Retinal pigment epithelial cell (primary cell): ENCODE measurements around the gene CRABP2.

Experiments used
- DNase-seq: peaks from one replicate; pipeline ENCODE4 v3.0.0-alpha.2; 2010; ENCODE audit warnings: low read depth
- H3K4me3 ChIP-seq: 2 replicates; pipeline ENCODE4 v1.5.1; 2011; ENCODE audit warnings: mild to moderate bottlenecking, low read length, control low read depth, moderate library complexity
- TF ChIP-seq, protein P1 (sequence below): conservative IDR thresholded peaks from 2 replicates; pipeline ENCODE4 v1.5.1; 2011; ENCODE audit warnings: low read depth, low read length, control low read depth, inconsistent platforms

CRABP2 gene

DNA sequence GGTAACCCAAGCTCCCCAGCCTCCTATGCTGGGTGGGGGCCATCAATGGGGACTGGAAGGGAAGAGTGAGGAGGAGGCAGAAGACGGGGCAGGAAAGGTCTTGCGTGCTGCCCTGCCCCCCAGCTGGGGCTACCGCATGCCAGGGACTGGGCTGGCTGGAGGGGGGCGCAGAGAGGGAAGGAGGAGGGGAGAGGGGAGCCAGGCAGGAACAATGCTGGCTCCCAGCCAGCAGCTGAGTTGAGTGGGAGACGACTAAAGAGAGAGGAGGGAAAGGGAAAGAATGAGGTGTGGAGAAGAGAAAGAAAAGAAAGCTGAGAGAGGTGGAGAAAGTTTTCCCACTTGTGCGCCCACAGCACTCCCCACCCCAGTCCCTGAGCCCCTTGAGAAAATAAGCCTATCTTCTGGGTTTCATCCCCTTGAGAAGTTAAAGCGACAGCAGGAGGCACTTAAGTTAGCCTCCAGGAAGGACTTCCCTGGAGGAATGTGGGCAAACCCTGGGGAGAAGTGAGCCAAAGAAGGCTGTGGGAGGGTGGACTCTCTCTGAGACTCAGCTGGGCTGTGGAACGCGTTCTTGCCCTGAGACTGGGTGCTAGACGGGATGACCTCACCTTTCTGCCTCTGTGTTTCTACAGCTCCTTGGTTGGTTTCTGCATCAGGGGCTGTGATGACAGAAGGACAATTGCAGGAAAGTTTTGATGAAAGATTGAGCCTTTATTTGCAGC, 15.3 kb downstream of the CRABP2 start:
- no peak for DNase-seq
- H3K4me3 ChIP-seq = peak overlapping the region; percentile 40
- TF ChIP-seq, protein P1, sequence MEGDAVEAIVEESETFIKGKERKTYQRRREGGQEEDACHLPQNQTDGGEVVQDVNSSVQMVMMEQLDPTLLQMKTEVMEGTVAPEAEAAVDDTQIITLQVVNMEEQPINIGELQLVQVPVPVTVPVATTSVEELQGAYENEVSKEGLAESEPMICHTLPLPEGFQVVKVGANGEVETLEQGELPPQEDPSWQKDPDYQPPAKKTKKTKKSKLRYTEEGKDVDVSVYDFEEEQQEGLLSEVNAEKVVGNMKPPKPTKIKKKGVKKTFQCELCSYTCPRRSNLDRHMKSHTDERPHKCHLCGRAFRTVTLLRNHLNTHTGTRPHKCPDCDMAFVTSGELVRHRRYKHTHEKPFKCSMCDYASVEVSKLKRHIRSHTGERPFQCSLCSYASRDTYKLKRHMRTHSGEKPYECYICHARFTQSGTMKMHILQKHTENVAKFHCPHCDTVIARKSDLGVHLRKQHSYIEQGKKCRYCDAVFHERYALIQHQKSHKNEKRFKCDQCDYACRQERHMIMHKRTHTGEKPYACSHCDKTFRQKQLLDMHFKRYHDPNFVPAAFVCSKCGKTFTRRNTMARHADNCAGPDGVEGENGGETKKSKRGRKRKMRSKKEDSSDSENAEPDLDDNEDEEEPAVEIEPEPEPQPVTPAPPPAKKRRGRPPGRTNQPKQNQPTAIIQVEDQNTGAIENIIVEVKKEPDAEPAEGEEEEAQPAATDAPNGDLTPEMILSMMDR = no peak

DNA sequence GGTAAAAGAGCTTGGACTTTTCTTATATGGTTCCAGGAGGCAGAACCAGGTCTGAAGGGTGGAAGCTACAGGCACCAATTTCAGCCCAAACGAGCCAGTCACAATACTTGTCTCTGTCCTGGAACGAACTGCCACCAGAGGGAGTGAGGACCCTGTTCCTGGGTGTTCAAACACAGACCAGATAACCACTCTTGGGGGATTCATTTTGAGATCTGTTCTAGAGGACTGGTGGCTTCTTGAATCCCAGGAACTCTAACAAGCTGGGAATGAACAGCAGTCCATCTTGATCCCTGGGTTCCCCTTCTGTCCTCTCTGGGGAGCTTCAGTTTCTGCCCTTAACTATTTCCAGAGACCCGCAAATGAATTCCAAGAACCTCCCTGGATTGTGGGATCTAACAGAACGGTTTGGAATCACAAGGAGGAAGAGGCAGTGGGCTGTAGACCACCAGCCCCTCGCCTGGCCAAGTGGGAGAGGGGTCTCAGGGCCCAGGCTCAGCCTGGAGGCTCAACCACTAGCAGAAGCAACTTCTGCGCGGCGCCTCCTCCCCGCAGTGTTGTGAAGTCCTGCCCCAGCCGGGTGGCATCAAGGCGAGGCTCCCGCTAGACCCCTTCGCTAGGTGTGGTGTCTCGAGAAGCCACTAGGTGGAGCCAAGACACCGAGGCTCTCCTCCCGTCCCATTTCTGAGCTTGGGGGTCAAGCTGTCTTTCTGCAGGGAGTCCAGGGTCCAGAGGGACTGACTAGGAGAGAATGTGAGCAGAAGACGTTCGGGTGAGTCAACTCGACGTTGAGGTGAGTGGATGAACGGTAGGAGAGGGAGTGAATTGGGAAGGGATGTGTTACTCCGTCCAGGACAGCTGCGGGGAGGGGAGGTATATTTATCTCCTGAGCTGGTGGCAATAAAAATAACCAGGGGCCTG, 16.1 kb downstream of the CRABP2 start:
- DNase-seq = no peak
- TF ChIP-seq, protein P1 = peak; percentile 95
- peak overlapping the region; percentile 40 for H3K4me3 ChIP-seq

DNA sequence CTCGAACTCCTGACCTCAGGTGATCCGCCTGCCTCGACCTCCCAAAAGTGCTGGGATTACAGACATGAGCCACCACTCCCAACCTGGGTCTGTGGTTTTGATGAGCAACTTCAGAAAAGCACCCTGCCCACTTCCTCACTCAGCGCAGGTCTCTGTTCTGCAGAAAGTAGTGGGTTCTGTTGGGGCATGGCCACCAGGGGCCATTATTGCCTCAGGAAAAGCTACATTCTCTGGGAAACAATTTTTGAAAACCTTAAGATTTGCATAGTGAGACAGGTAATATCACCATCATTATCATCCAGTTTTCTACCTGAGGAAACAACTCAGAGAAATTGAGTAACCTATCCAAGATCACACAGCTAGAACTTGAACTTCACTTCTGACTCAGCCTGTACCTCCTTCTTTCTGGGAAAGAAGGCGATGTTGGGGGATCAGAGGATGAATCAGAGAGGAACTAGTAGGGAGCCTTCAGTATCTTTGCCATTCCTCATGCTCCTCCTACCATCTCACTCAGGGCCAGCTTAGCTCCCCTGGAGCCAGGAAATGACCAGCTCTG, 21.1 kb downstream of the CRABP2 start:
- H3K4me3 ChIP-seq = no peak overlapping the region
- TF ChIP-seq, protein P1 = peak; percentile 13
- no peak for DNase-seq

DNA sequence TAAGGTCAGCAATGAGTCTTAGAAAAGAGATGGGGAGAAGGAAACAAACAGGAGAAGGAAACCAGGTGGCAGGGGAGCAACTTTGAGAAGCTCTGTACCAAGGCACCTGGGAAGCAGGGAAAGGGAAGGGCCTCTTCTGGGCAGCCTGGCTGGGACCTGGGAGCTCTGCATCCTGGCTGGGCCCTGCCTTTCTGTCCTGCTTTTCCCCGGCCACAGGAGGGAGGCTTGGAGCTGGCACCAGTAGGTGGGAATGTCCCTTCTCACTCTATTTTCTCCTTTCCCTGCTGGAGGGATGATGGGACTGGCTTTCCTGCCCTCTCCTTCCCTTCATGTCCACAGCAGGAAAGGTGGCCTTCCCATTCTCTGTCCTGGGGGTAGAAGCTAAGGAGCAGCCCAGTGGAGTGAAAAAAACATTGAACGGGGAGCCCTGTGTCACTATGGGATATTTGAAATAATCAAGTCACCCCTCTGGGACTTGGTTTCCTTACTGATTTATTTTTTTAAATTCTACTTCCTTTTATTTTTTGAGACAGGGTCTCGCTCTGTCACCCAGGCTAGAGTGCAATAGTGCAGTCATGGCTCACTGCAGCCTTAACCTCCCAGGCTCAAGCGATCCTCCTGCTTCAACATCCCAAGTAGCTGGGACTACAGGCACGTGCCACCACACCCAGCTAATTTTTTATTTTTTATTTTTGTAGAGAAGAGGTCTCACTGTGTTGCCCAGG, 23.1 kb downstream of the CRABP2 start:
- TF ChIP-seq, protein P1 = peak; percentile 30
- H3K4me3 ChIP-seq = no peak overlapping the region
- DNase-seq = no peak

DNA sequence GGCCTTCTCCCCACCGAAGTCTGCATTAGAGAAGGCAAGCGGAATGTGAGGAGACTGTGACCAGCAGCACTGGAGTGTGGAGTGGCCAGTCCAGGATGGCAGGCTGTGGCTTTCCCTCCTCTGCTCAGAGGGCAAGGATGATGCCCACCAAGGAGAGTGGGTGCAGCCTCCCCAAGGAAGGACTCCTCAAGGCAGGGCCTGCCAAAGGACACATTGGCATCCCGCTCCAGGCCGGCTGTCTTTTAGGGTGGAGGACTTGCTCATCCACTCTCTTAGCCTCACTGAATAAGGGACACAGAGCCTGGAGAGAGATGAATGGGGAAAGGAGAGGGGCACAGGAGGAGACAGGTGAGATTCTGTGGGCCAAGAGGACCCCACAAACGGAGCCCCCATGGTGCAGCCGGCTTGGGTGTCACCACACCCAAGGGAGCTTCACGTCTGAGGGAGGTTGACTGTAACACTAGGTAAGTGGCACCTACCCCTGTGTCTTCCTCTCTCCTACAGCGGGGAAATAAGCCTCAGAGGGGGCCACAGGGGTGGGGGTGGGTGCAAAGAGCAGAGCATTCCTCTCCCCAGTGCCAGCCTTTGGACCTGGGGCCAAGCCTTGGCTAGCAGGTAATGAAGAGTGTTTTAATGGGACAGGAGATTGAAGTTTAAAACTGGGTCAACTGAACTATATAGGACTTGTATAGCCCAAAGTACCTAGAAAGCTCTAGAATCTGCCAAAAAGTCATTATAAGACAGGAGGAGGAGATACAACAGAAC, 24.0 kb downstream of the CRABP2 start:
- no peak overlapping the region for H3K4me3 ChIP-seq
- TF ChIP-seq, protein P1 = no peak
- no peak for DNase-seq

DNA sequence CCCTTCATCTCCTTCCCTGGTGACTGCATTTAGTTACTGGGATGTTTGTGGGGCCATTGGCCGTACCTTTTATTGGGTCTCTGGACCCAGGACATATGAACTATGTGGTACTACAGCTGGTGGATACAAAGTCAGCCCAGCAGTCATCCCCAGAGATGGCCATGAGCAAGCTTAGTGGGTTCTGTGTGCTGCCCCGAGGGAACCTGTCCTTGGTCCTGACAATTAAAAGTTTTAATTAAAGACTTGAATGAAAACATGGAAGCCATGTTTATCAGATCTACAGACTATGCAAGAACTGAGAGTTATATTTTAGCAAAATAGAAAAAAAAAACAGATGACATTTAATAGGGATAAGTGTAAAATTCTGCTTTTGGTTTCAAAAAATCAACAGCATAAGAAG, 25.3 kb downstream of the CRABP2 start:
- TF ChIP-seq, protein P1 = no peak
- no peak for DNase-seq
- H3K4me3 ChIP-seq = no peak overlapping the region
